Endothelial cell of umbilical vein (primary cell): Measurements from ENCODE around the gene NR1H3. TPM values are rescaled to one million over a fixed set of nuclear protein-coding genes. Genes with fewer than 3 reads are reported as not detected.
A peak's percentile ranks its signal among the peaks of the same experiment; 100 is the strongest.
"Not testable (repeated sequence)": the region's sequence is repeated elsewhere in the genome, so short reads cannot be mapped to it uniquely, and the experiment has no call there.

Experiments
- Bru-seq: library from RNA; stranded (reverse); fragments of 400-500 nt; gene quantifications from one replicate; lab custom pipeline; 2021; lab: Mats Ljungman, UMichigan
- BruChase-seq, 2 experiments: library from RNA; stranded (reverse); fragments of 400-500 nt; gene quantifications; one replicate each; lab custom pipeline; 2021; lab: Mats Ljungman, UMichigan
- BruUV-seq: library from RNA; stranded (reverse); fragments of 400-500 nt; replicated peaks from 2 replicates; lab custom pipeline; 2021; lab: Mats Ljungman, UMichigan
- CTCF ChIA-PET: fragments of 300-600, 350-600 bp; sonication (Branson Sonifier 250); formaldehyde crosslinking; loops from one replicate; lab custom pipeline; 2021; ENCODE audit warnings: antibody characterized with exemption, inconsistent platforms; lab: Charles Lee
- POLR2A ChIA-PET: fragments of 300-600, 350-600 bp; sonication (Branson Sonifier 250); formaldehyde crosslinking; loops from one replicate; lab custom pipeline; 2021; ENCODE audit warnings: antibody characterized with exemption, inconsistent platforms; lab: Charles Lee
- DNase-seq: peaks from one replicate; pipeline ENCODE4 v3.0.0-alpha.2; 2011; ENCODE audit warnings: low read depth, low spot score
- FAIRE-seq: peaks from 2 replicates; lab custom pipeline; 2011; peaks lifted over from hg19 to GRCh38; lab: Jason Lieb, UNC
- H2AFZ ChIP-seq: 2 replicates; pipeline ENCODE4 v1.6.0; 2012; ENCODE audit warnings: low read depth, low read length, control low read depth, inconsistent platforms
- H3K27ac ChIP-seq: 2 replicates; pipeline ENCODE4 v1.5.1; 2011; ENCODE audit warnings: low read depth, mild to moderate bottlenecking, control low read depth, low read length, moderate library complexity; ENCODE audit not compliant: insufficient read depth
- H3K27me3 ChIP-seq, 2 experiments: 2 replicates each; pipeline versions ENCODE4 v1.6.0 to v1.6.1; 2011; ENCODE audit warnings: low read length in 2 of 2, mixed read lengths in 1 of 2; ENCODE audit not compliant: control insufficient read depth in 2 of 2, insufficient read depth in 2 of 2
- H3K36me3 ChIP-seq, 2 experiments: 2 replicates in 1 of 2; 3 replicates in 1 of 2; pipeline ENCODE4 v1.5.1; 2011; ENCODE audit warnings: low read length in 2 of 2, mild to moderate bottlenecking in 1 of 2, moderate library complexity in 1 of 2; ENCODE audit not compliant: control insufficient read depth in 2 of 2, insufficient read depth in 2 of 2; ENCODE audit errors: extremely low read depth in 1 of 2
- H3K4me1 ChIP-seq: 3 replicates; pipeline ENCODE4 v1.5.1; 2011; ENCODE audit warnings: mild to moderate bottlenecking, low read length; ENCODE audit not compliant: control insufficient read depth, insufficient read depth; ENCODE audit errors: extremely low read depth
- H3K4me2 ChIP-seq: 2 replicates; pipeline ENCODE4 v1.6.1; 2011; ENCODE audit warnings: low read length, control low read depth, mixed read lengths; ENCODE audit not compliant: insufficient read depth
- H3K4me3 ChIP-seq, 3 experiments: fragments of 200-600 bp in 1 of 3; sonication (generic), shearing (Covaris generic) in 1 of 3; replicated peaks in 1 of 3; 2 replicates each; pipeline ENCODE4 v1.5.1; 2011 to 2016; ENCODE audit warnings: control low read depth in 3 of 3, low read length in 3 of 3, mild to moderate bottlenecking in 2 of 3, inconsistent platforms in 1 of 3, low read depth in 1 of 3, moderate library complexity in 1 of 3; ENCODE audit not compliant: insufficient read depth in 1 of 3
- H3K79me2 ChIP-seq: 2 replicates; pipeline ENCODE4 v1.6.0; 2012; ENCODE audit warnings: low read length, inconsistent platforms; ENCODE audit not compliant: control insufficient read depth, insufficient read depth
- H3K9ac ChIP-seq: replicated peaks from 2 replicates; pipeline ENCODE3; 2011; ENCODE audit warnings: low read length, control low read depth; ENCODE audit not compliant: insufficient read depth; ENCODE audit errors: extremely low read depth
- H3K9me1 ChIP-seq: replicated peaks from 3 replicates; pipeline ENCODE4 v1.6.0; 2011; ENCODE audit warnings: mild to moderate bottlenecking, low read length; ENCODE audit not compliant: control insufficient read depth, insufficient read depth; ENCODE audit errors: extremely low read depth
- H3K9me3 ChIP-seq: replicated peaks from 2 replicates; pipeline ENCODE4 v1.5.1; 2012; ENCODE audit warnings: low read length, inconsistent platforms; ENCODE audit not compliant: control insufficient read depth, insufficient read depth
- H4K20me1 ChIP-seq: replicated peaks from 2 replicates; pipeline ENCODE3; 2011; ENCODE audit warnings: mild to moderate bottlenecking, low read length; ENCODE audit not compliant: control insufficient read depth, insufficient read depth; ENCODE audit errors: extremely low read depth
- CTCF ChIP-seq, 2 donors: IDR thresholded peaks; 1 replicate in 1 of 2; 2 replicates in 1 of 2; pipeline ENCODE4 v1.5.1; 2011; ENCODE audit warnings: low read length in 2 of 2, mild to moderate bottlenecking in 2 of 2, moderate library complexity in 2 of 2, control low read depth in 1 of 2, inconsistent platforms in 1 of 2, low read depth in 1 of 2; ENCODE audit not compliant: insufficient read depth in 1 of 2; ENCODE audit errors: extremely low read depth in 1 of 2
- JUN ChIP-seq: IDR thresholded peaks from 2 replicates; pipeline ENCODE4 v1.6.1; 2011; ENCODE audit warnings: borderline replicate concordance, low read depth; ENCODE audit not compliant: insufficient read length, insufficient read depth
- MAX ChIP-seq: IDR thresholded peaks from 2 replicates; pipeline ENCODE4 v1.6.1; 2011; ENCODE audit not compliant: insufficient read depth, insufficient read length
- POLR2AphosphoS5 ChIP-seq: IDR thresholded peaks from 2 replicates; pipeline ENCODE4 v1.6.1; 2012; ENCODE audit warnings: low read depth, mild to moderate bottlenecking, control low read depth, low read length, moderate library complexity; ENCODE audit not compliant: insufficient read depth
- dilution Hi-C: fragments of 300-500 bp; cut with MboI; formaldehyde crosslinking; loops from one replicate; pipeline ENCODE4 v1.15.0; 2019; ENCODE audit warnings: low sequenced_read_pairs; ENCODE audit not compliant: extremely low pct_ligation_motif_present
- intact Hi-C: fragments of 100-400 bp; cut with micrococcal nuclease; formaldehyde crosslinking; loops from one replicate; pipeline ENCODE4 v1.10.0; 2022
- long read RNA-seq: library from polyadenylated mRNA; stranded (forward); transcript quantifications from one replicate; pipeline ENCODE4 v2.0.0, GENCODE V29; 2021
- polyA minus RNA-seq, 3 experiments: library from RNA; depleted of rRNA, polyadenylated mRNA; stranded (reverse); fragments of >200 nt; gene quantifications; 1 replicate in 1 of 3; 2 replicates in 2 of 3; pipeline ENCODE4 v1.2.3, GENCODE V29; 2011
- polyA plus RNA-seq, 4 experiments: library from polyadenylated mRNA; depleted of rRNA in 3 of 4; stranded (reverse) in 3 of 4; unstranded in 1 of 4; fragments of >200 nt; gene quantifications; 2 replicates each; pipeline versions ENCODE4 v1.2.1 to v1.2.3, GENCODE V29; 2011 to 2012; ENCODE audit warnings: missing spikeins in 1 of 4
- total RNA-seq: library from RNA; stranded (reverse); gene quantifications from 2 replicates; pipeline ENCODE4 v1.2.3, GENCODE V29; 2021

Gene NR1H3
- total RNA-seq (7.4 and 9.8 TPM in 2 replicates), polyA plus RNA-seq (16.3 and 19.1 TPM in 2 replicates), polyA minus RNA-seq (12.0 and 19.2 TPM in 2 replicates), Bru-seq, nascent RNA (percentile 43 among the genes with signal in this experiment), BruChase-seq, experiment 1, labeled RNA remaining after a 6-hour chase (percentile 48 among the genes with signal in this experiment), BruChase-seq, experiment 2, labeled RNA remaining after a 2-hour chase (percentile 40 among the genes with signal in this experiment)
- polyA plus RNA-seq (2011; cell fraction: cytosol; rRNA removed): 12.3 and 14.0 TPM in 2 replicates
- polyA plus RNA-seq (2011; cell fraction: nucleus; rRNA removed): 22.8 and 30.1 TPM in 2 replicates
- polyA plus RNA-seq (2012): 7.4 and 8.4 TPM in 2 replicates
- 50.5 TPM for polyA minus RNA-seq (2011; cell fraction: cytosol; rRNA and poly(A)+ RNA removed)
- 7.1 and 7.2 TPM in 2 replicates for polyA minus RNA-seq (2011; cell fraction: nucleus; rRNA and poly(A)+ RNA removed)
- long read RNA-seq, transcript NR1H3-201 (9 exons, 1,501 nt): major isoform, 6 of 19 reads
- long read RNA-seq, partial matches to known transcripts: 4 of 19 reads
- long read RNA-seq, other reads (novel, unspliced or antisense): 4 of 19 reads

- Histone ChIP-seq H3K9me3 (no peaks in the 10 kb centered on the region), H3K4me3 (peak within 1 kb of the TSS in 1 of 3 experiments; percentile 7), H3K36me3 (no peaks in the 10 kb centered on the region), H3K79me2 (no peaks in the 10 kb centered on the region), H3K27ac (no peak within 1 kb of the TSS), H2AFZ (peak within 1 kb of the TSS; percentile 81), H3K4me1 (peaks cover 27% of the 10 kb centered on the region), H3K27me3 (no peaks in the 10 kb centered on the region), H3K4me2 (no peak within 1 kb of the TSS), H4K20me1 (no peaks in the 10 kb centered on the region), H3K9ac (no peak within 1 kb of the TSS), H3K9me1 (no peaks in the 10 kb centered on the region)
- BruUV-seq: no TSS peak
- CTCF ChIA-PET: interaction anchor here (0.6 to 4.8 kb wide), 18 partner anchors 9 to 158 kb away, joined by 3 to 67 read pairs (median 5); partner anchors contain the start of genes ACP2, ARFGAP2, DDB2 and MADD
- intact Hi-C loops: loop anchor here (2.0 kb wide), 1 partner anchor 97 kb away; no protein-coding TSS in a partner anchor
- peak; percentile 49 for DNase-seq
- peak; percentile 70 for FAIRE-seq
- dilution Hi-C loops: no loop called here
- TF ChIP-seq MAX (no peak), POLR2AphosphoS5 (no peak), JUN (no peak), CTCF (IDR thresholded peaks at IDR 0.05; ENCODE audit: extremely low read depth in 1 of 2, insufficient read depth in 1 of 2, low read depth in 1 of 2, low read length in 2 of 2) (peak; percentile 32 to 53)
- POLR2A ChIA-PET: interaction anchor here (0.8 kb wide), 1 partner anchor 9 kb away, joined by 4 read pairs; the partner anchor contains the start of gene ACP2
These were observed at the start of gene NR1H3 for GRCh38 chr11:47257517-47258316. Gene NR1H3, plus strand, starts transcription at chr11:47257996. Its CDS starts 1,221 bp downstream, at chr11:47259217.

GRCh38 chr11:47208008-47208552 lies 49.7 kb upstream of the NR1H3 start:
- H3K4me1 ChIP-seq, BruUV-seq, H3K9ac ChIP-seq, H3K36me3 ChIP-seq, H3K27ac ChIP-seq, POLR2A ChIA-PET, H2AFZ ChIP-seq, H4K20me1 ChIP-seq, FAIRE-seq, H3K9me1 ChIP-seq, H3K9me3 ChIP-seq, H3K4me3 ChIP-seq, H3K79me2 ChIP-seq, intact Hi-C loops, DNase-seq, H3K27me3 ChIP-seq, dilution Hi-C loops, H3K4me2 ChIP-seq: not testable (repeated sequence)
- CTCF ChIA-PET: interaction anchor here (1.0 to 2.5 kb wide), 2 partner anchors 20 to 51 kb away, joined by 3 to 5 read pairs; no protein-coding TSS in a partner anchor
